Cardiac muscle cell (in vitro differentiated cells and primary cell): ENCODE measurements around the gene TOM1L1. TPM values are rescaled to one million over a fixed set of nuclear protein-coding genes. Genes with fewer than 3 reads are reported as not detected.

ENCODE experiments used
- DNase-seq, 2 donors: peaks; one replicate each; pipeline versions ENCODE4 v3.0.0 to v3.0.0-alpha.2; 2010 to 2017; ENCODE audit warnings: low read depth in 1 of 2, low spot score in 1 of 2
- H3K27ac ChIP-seq: fragments of 200-600 bp; sonication (generic); 2 replicates; pipeline ENCODE4 v1.5.1; 2016
- H3K27me3 ChIP-seq: fragments of 200-600 bp; sonication (generic); 2 replicates; pipeline ENCODE4 v1.6.0; 2016; ENCODE audit warnings: control low read depth
- H3K36me3 ChIP-seq: fragments of 200-600 bp; sonication (generic); 2 replicates; pipeline ENCODE4 v1.5.1; 2016; ENCODE audit warnings: control low read depth
- H3K4me1 ChIP-seq: fragments of 200-600 bp; sonication (generic); 2 replicates; pipeline ENCODE4 v1.8.1; 2017; ENCODE audit warnings: low read depth, mild to moderate bottlenecking, mixed run types
- H3K4me3 ChIP-seq: fragments of 200-600 bp; sonication (generic); 2 replicates; pipeline ENCODE4 v1.5.1; 2016; ENCODE audit warnings: mild to moderate bottlenecking
- H3K9me3 ChIP-seq: fragments of 200-600 bp; sonication (generic); 2 replicates; pipeline ENCODE4 v1.5.1; 2017; ENCODE audit warnings: low read depth, mild to moderate bottlenecking, control low read depth
- CTCF ChIP-seq: IDR thresholded peaks from 2 replicates; pipeline ENCODE4 v1.5.1; 2012; ENCODE audit warnings: low read depth, mild to moderate bottlenecking, low read length
- polyA plus RNA-seq: library from polyadenylated mRNA; unstranded; fragments of >200 nt; fragmentation: Nextera tagmentation; extraction: Ambion mirVana; gene quantifications from 2 replicates; pipeline ENCODE4 v1.2.1, GENCODE V29; 2016
- total RNA-seq: library from RNA; depleted of rRNA; stranded (reverse); fragments of >200 nt; gene quantifications from 2 replicates; pipeline ENCODE4 v1.2.3, GENCODE V29; 2016

Gene TOM1L1
- total and polyA plus RNA-seq, 2 experiments from 2014 or later = 23.7 to 37.7 TPM

- Histone ChIP-seq H3K36me3 (no peaks in the 10 kb centered on the region), H3K27ac (no peak overlapping the region), H3K27me3 (no peaks in the 10 kb centered on the region), H3K4me3 (no peak overlapping the region), H3K4me1 (no peaks in the 10 kb centered on the region), H3K9me3 (no peaks in the 10 kb centered on the region)
- DNase-seq = no peak
- TF ChIP-seq CTCF = no peak
These were observed 19.2 kb upstream of the TOM1L1 start for GRCh38 chr17:54881255-54881972.

- Histone ChIP-seq H3K27ac (no peak overlapping the region), H3K9me3 (no peaks in the 10 kb centered on the region), H3K4me1 (no peaks in the 10 kb centered on the region), H3K4me3 (no peak overlapping the region), H3K27me3 (no peaks in the 10 kb centered on the region), H3K36me3 (no peaks in the 10 kb centered on the region)
- no peak for DNase-seq
- TF ChIP-seq CTCF = no peak
These were observed 18.3 kb upstream of the TOM1L1 start for GRCh38 chr17:54882371-54882770.

GRCh38 chr17:54882950-54883349, 17.7 kb upstream of the TOM1L1 start:
- no peak for DNase-seq
- Histone ChIP-seq H3K9me3 (no peaks in the 10 kb centered on the region), H3K4me1 (no peaks in the 10 kb centered on the region), H3K36me3 (no peaks in the 10 kb centered on the region), H3K27me3 (no peaks in the 10 kb centered on the region), H3K27ac (no peak overlapping the region), H3K4me3 (no peak overlapping the region)
- no peak for TF ChIP-seq CTCF

GRCh38 chr17:54883939-54884338, 16.7 kb upstream of the TOM1L1 start:
- TF ChIP-seq CTCF = no peak
- Histone ChIP-seq H3K4me1 (no peaks in the 10 kb centered on the region), H3K9me3 (no peaks in the 10 kb centered on the region), H3K4me3 (no peak overlapping the region), H3K36me3 (no peaks in the 10 kb centered on the region), H3K27ac (no peak overlapping the region), H3K27me3 (no peaks in the 10 kb centered on the region)
- no peak for DNase-seq

- TF ChIP-seq CTCF = no peak
- peaks cover 6% of the 10 kb centered on the region for H3K4me1 ChIP-seq
- no peaks in the 10 kb centered on the region for H3K27me3 ChIP-seq
- H3K36me3 ChIP-seq = no peaks in the 10 kb centered on the region
- no peak overlapping the region for H3K4me3 ChIP-seq
- DNase-seq = no peak
- H3K27ac ChIP-seq = no peak overlapping the region
- no peaks in the 10 kb centered on the region for H3K9me3 ChIP-seq
These were observed 12.9 kb upstream of the TOM1L1 start for GRCh38 chr17:54887787-54888186.
